Astrocyte (in vitro differentiated cells and primary cell): ENCODE measurements around the gene MC4R.

ENCODE experiments used
- CTCF ChIP-seq: IDR thresholded peaks from 2 replicates; pipeline ENCODE4 v1.5.1; 2011; ENCODE audit warnings: low read depth, mild to moderate bottlenecking, inconsistent platforms, low read length, moderate library complexity; ENCODE audit not compliant: insufficient read depth
- EZH2 ChIP-seq: IDR thresholded peaks from 2 replicates; pipeline ENCODE4 v1.6.1; 2012; ENCODE audit warnings: mild to moderate bottlenecking, low read length, inconsistent platforms; ENCODE audit not compliant: insufficient read depth

GRCh38 chr18:60406721-60407120 lies 34.1 kb upstream of the MC4R start:
- TF ChIP-seq CTCF (no peak), EZH2 (no peak)
